Gastroesophageal sphincter (tissue), 3 donors: ENCODE data around the gene INTS6L.

Source experiments
- POLR2A ChIP-seq, 2 donors: fragments of 450-650 bp; IDR thresholded peaks; one replicate each; pipeline ENCODE4 v1.6.1; 2017; ENCODE audit warnings: antibody characterized with exemption in 2 of 2, mild to moderate bottlenecking in 2 of 2, moderate library complexity in 1 of 2
- TF ChIP-seq, protein P1 (sequence below), 4 experiments: fragments of 200-600 bp in 2 of 4; fragments of 450-650 bp in 2 of 4; sonication (generic) in 1 of 4; IDR thresholded peaks; one replicate each; pipeline ENCODE4 v1.5.1; 2017 to 2019; ENCODE audit warnings: antibody characterized with exemption in 4 of 4, mild to moderate bottlenecking in 2 of 4, moderate library complexity in 2 of 4

DNA sequence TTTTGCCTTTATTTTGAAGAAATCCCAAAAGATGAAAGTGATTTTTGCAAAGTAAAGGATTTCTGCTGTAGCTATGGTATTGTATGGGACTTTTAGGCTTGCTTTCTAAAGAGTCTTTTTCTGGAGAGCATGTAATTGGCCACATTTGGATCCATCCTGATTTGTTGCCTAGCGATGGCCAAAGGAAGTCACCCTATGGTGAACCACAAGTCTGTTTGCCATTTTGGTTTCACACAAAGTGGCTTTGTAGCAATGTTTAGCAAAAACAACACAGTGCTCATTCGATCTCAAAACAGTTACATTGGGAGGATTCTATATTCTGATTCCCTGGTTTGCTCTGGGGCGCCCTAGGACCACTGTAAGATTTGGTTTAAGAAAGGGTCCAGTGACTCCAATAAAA, 44.1 kb upstream of the INTS6L start:
- TF ChIP-seq, protein P1, sequence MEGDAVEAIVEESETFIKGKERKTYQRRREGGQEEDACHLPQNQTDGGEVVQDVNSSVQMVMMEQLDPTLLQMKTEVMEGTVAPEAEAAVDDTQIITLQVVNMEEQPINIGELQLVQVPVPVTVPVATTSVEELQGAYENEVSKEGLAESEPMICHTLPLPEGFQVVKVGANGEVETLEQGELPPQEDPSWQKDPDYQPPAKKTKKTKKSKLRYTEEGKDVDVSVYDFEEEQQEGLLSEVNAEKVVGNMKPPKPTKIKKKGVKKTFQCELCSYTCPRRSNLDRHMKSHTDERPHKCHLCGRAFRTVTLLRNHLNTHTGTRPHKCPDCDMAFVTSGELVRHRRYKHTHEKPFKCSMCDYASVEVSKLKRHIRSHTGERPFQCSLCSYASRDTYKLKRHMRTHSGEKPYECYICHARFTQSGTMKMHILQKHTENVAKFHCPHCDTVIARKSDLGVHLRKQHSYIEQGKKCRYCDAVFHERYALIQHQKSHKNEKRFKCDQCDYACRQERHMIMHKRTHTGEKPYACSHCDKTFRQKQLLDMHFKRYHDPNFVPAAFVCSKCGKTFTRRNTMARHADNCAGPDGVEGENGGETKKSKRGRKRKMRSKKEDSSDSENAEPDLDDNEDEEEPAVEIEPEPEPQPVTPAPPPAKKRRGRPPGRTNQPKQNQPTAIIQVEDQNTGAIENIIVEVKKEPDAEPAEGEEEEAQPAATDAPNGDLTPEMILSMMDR (IDR thresholded peaks at IDR 0.05): no peak
- TF ChIP-seq POLR2A (IDR thresholded peaks at IDR 0.05): no peak
